ENCODE data around the gene IL12RB1. TPM values are rescaled to one million over a fixed set of nuclear protein-coding genes. Genes with fewer than 3 reads are reported as not detected.

Gene IL12RB1
- total and polyA plus RNA-seq, 2 donors (not counting 3 experiments of a cell fraction or from before 2014, with no cell fraction given), result not detected

GRCh38 chr19:18113827-18114226 lies 27.1 kb upstream of the IL12RB1 start:
- intact Hi-C loops (cut with micrococcal nuclease), result loop anchor here (1.0 to 10.0 kb wide), 6 partner anchors 38 to 211 kb away; partner anchors contain the start of gene LSM4

More at GRCh38 chr19:18113827-18114226, 27.1 kb upstream of the IL12RB1 start:
- H3K79me2 ChIP-seq (ENCODE audit: control insufficient read depth, insufficient read depth, low read length), result no peaks in the 10 kb centered on the region
- ChIA-PET POLR2A (no interaction called here), CTCF (interaction anchor here (0.8 to 6.4 kb wide), 20 partner anchors 13 to 215 kb away, joined by 3 to 210 read pairs (median 16); partner anchors contain the start of genes ARRDC2, IFI30, MAST3 and MPV17L2)
- no peak overlapping the region for H3K9ac ChIP-seq (replicated peaks; ENCODE audit: extremely low read depth, insufficient read depth, low read length)
- no peaks in the 10 kb centered on the region for H3K9me1 ChIP-seq (replicated peaks; ENCODE audit: control insufficient read depth, extremely low read depth, insufficient read depth, low read length)
- DNase-seq (ENCODE audit: low read depth, low spot score) (no peak), FAIRE-seq (no peak)
- no peaks in the 10 kb centered on the region for H3K36me3 ChIP-seq (ENCODE audit: control insufficient read depth in 2 of 2, extremely low read depth in 1 of 2, insufficient read depth in 2 of 2, low read length in 2 of 2)
- H2AFZ ChIP-seq (ENCODE audit: low read depth, low read length), result no peak overlapping the region
- dilution Hi-C loops (cut with MboI; ENCODE audit: extremely low pct_ligation_motif_present, low sequenced_read_pairs), result no loop called here
- H3K9me3 ChIP-seq (replicated peaks; ENCODE audit: control insufficient read depth, insufficient read depth, low read length), result no peaks in the 10 kb centered on the region
- no peak overlapping the region for H3K4me3 ChIP-seq (replicated peaks in 1 of 3; ENCODE audit: insufficient read depth in 1 of 3, low read depth in 1 of 3, low read length in 3 of 3)
- no peak overlapping the region for H3K27ac ChIP-seq (ENCODE audit: insufficient read depth, low read depth, low read length)
- H4K20me1 ChIP-seq (replicated peaks; ENCODE audit: control insufficient read depth, extremely low read depth, insufficient read depth, low read length), result no peaks in the 10 kb centered on the region
- peaks cover 10% of the 10 kb centered on the region for H3K4me1 ChIP-seq (ENCODE audit: control insufficient read depth, extremely low read depth, insufficient read depth, low read length)
- peaks cover 0 to 7% of the 10 kb centered on the region in 2 experiments for H3K27me3 ChIP-seq (ENCODE audit: control insufficient read depth in 2 of 2, insufficient read depth in 2 of 2, low read length in 2 of 2)
- TF ChIP-seq POLR2A (IDR thresholded peaks at IDR 0.05; ENCODE audit: low read depth, low read length) (no peak), MAX (IDR thresholded peaks at IDR 0.05; ENCODE audit: insufficient read depth, insufficient read length) (no peak), CTCF (IDR thresholded peaks at IDR 0.05; ENCODE audit: extremely low read depth in 1 of 2, insufficient read depth in 1 of 2, low read depth in 1 of 2, low read length in 2 of 2) (no peak), POLR2AphosphoS5 (IDR thresholded peaks at IDR 0.05; ENCODE audit: insufficient read depth, low read depth, low read length) (no peak), FOS (IDR thresholded peaks at IDR 0.05; ENCODE audit: borderline replicate concordance, insufficient read depth, low read length) (no peak), EZH2 (IDR thresholded peaks at IDR 0.05; ENCODE audit: borderline replicate concordance, low read depth, low read length, severe bottlenecking) (no peak), MYC (IDR thresholded peaks at IDR 0.05; ENCODE audit: low read depth, low read length) (no peak), GATA2 (IDR thresholded peaks at IDR 0.05; ENCODE audit: insufficient read depth, insufficient read length, low read depth, low read length) (no peak), JUN (IDR thresholded peaks at IDR 0.05; ENCODE audit: borderline replicate concordance, insufficient read depth, insufficient read length, low read depth) (no peak)
- no peak overlapping the region for H3K4me2 ChIP-seq (ENCODE audit: insufficient read depth, low read length)
- BruUV-seq (replicated peaks), result no TSS peak

All from endothelial cell of umbilical vein (primary cell).